HG03378 (cell line): ENCODE data around the gene NR1H4.
"Not testable (repeated sequence)": the region's sequence is repeated elsewhere in the genome, so short reads cannot be mapped to it uniquely, and the experiment has no call there.

Experiments
- ATAC-seq: cut with Tn5 transposase; IDR thresholded peaks from one replicate; pipeline ENCODE4 v1.9.1; 2021; ENCODE audit warnings: mild to moderate bottlenecking, moderate library complexity; ENCODE audit not compliant: unreplicated experiment

NR1H4 gene

DNA sequence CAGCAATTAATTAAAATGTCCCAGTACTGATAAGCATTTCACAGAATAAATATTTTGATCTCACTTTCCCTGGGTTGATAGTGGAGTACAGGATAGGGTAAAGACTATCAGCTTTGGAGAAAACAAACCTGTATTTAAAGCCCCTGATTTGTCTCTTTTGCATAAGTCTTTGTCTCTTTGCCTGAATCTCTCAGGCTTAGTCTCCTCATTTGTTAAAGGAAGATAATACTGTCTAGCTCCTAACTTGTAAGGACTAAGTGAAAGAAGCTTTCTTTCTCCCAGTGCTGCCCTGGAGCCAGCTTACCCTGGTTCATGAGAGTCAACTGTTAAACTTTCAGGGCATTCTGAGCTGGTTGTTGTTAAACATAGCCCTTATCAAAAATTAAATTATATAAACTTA lies 5.5 kb upstream of the NR1H4 start:
- no peak for ATAC-seq

DNA sequence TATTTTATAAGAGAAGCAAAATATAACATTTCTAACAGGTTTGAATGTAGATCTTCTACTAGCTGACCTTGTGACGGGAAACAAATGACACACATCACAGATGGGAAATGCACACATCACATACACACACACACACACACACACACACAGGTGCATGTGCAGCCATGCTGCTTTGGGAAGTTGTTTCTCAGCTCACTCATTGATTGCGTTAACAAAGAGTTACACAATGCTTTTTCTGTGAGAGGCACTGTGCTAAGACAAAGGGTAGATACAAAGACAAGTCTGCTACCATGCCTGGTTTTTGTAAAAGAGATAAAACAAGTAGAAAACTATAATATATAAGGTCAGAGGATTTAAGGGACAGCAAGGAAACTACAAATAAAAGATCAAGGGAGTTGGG lies 1.3 kb upstream of the NR1H4 start:
- no peak for ATAC-seq

DNA sequence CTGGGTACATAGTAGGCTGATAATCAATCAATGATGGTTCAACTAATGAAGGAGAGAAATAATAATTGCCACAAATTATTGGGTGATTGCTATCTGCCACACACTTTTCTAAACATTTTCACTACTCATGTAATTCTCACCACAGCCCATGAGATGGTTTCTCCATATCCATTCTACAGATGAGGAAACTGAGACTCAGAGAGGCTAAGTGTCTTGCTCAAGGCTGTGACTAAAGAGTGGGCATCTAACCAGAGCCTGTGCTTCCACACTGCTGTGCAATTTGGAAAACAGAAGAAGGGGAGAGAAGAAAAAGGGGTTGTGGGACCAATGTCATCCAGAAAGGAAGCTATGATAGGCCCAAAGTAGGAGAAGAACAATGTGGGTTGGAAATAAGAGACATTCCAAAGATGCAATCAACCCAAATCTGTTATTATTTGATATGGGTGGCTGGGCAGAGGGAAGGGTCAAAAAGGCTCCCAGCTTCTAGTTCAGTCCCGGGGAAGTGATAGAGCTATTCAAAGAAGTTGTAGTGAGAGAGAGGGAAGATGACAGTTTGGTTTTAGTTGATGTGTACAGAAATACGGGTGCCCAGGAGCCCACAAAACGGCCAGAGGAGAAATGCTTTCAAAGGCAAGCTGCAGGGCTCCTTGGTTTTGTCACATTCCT lies 483 bp upstream of the NR1H4 start:
- no peak for ATAC-seq

DNA sequence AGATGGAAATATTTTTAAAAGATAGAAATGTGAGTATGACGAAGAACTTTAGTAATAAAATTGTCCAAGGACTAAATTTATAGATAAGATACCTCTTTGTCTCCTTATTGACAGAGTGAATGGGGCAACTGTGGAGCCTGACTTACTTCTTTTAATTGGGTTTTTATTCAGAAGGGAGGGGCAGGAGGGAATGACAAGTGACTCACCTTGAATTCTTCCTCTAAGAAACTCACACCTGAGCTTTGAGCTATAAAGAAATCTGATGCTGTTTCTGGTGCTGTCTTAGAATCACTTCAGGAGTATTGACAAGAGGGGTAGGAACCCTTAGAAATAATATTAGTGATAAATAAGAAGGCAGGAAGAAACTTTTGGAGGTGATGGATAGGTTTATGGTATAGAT lies 951 bp downstream of the NR1H4 start:
- no peak for ATAC-seq

DNA sequence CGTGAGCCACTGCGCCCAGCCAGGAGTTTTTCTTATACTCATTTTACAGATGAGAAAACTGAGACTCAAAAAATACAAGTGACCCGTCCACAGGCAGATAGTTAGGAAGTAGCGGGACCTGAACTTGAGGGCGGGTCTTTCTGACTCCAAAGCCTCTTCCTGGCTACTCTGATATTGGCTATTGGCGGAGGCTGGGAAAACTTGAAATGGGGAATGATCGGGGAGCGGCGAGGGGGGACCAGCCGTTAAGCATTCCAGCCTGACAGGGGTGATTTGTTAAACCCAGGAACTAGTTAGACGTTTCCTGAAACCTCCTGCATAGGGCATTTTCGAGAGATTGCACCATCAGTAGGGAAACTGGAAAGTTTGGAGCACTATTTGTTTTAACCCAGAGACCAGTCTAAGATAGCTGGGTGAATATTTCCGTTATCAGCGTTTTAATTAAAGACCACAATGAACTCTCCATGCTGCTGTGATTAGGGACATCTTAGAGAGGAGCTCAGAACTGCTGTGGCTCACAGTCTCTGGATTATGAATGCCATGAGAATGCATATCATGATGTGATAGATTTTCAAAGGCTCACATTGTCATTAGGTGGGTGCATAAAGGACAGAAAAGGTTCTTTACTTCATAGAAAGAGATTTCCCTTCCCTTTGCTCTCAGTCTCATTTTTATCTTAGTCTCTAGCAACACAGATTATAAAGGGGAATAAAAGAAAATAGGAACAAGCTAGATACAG lies 2.5 kb downstream of the NR1H4 start:
- no peak for ATAC-seq

DNA sequence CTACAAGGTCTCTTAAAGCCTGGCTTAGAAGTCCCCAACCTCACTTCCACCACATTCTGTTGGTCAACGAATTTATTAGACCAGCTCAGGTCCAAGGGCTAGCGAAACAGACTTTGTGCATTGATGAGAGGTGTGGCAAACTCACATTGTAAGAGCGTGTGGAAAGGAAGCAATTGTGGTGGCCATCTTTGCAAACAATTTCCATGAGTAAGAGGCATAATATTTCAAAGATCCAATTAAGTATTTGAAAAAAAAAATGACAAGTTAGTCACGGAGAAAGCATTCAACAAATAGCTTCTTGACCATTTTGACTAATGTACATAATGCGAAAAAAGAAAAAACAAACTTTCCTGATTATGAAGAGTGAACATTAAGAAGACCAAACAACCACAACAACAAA lies 7.4 kb downstream of the NR1H4 start:
- no peak for ATAC-seq

DNA sequence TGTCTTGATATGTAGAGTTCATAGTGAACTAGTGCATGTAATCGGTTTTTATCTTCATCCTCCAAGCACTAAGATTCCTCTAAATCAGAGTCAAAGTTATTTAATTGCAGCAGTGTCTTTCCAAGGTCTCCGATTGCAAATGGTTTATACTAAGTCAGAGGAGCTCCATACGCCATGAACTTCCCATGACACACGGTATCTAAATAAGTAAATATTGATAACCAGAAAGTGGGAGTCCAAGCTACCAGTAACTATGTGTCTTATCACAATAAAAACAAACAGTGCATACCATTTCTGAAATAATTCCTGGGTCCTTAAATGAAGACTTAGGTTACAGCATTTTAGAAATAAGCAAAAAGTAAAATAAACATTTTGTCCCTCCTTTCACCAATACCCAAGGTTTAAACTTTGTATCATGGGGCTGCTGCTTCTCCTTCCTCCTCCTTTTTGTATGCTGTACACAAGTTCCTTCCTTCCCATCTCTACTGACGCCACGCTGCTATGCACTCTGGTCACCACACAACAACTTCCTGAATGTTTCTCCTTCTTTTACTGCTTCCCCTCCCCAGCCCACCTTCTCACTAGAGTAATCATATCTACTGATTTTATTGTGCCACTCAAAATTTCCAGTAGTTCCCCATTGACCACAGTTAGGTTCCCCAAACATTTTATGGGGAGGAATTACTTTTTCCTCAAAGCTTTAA lies 10.7 kb downstream of the NR1H4 start:
- no peak for ATAC-seq

DNA sequence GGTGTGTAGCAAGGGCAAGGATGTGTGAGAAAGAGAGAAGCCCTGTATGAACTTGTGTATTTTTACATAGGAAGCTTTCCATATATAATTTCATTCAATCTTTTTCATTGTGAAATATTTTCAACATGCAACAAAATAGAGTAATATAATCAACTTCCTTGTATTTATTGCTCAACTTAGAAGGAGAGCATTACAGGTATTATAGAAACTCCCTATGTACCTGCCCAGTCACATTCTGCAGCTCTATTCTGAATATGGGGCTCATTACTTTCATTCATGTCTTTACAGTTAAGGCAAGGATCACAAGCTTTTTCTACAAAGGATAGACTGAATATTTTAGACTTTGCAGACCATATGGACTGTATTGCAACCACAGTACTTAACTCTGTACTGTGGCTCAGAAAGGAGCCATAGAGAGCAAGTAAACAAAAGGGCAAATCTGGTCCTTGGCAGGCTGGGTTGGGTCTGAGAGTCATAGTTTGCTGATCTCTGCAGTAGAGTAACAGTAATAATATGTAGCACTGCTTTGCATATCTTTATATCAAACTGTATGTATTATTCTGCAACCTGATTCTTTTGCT lies 11.3 kb downstream of the NR1H4 start:
- ATAC-seq, result no peak

DNA sequence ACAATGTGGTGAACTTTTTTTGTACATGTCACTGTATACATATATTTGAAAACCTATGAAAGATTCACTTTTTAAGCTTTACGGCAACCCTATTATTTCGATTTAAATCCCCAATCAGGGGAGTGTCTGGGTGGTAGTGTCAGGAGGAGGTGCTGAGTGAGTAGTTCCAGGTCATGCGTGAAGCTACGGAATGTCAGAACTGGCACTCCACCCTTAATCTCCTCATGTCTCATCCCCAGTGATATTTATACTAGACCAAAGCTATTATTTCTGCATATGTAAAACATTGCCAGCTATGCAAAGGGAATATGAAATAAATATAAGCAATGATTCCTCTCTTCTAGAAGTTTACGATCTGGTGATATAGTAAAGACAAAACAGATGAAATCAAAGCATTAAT lies 12.3 kb downstream of the NR1H4 start:
- ATAC-seq, result no peak

DNA sequence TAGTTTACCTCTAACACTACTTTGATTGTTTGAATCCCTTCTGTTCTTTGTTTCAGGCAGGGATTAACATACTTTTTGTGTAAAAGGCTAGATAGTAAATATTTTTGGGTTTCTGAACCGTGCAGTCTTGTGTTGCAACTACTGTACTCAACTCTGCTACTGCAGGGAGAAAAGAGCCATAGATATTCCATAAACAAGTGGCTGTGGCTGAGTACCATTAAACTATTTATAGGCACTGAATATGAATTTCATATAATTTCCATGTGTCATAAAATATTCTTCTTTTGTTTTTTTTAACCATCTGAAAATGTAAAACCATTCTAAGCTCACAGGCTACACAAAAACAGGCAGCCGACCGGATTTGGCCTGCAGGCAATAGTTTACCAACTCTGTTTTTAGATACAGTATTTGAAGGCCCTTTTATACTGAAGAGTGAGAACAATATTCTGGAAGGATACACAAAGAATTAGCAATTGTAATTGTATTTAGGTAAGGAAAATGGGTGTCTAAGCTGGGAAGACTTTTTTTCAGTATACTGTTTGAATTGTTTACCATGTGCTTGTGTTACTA lies 15.7 kb downstream of the NR1H4 start:
- no peak for ATAC-seq

DNA sequence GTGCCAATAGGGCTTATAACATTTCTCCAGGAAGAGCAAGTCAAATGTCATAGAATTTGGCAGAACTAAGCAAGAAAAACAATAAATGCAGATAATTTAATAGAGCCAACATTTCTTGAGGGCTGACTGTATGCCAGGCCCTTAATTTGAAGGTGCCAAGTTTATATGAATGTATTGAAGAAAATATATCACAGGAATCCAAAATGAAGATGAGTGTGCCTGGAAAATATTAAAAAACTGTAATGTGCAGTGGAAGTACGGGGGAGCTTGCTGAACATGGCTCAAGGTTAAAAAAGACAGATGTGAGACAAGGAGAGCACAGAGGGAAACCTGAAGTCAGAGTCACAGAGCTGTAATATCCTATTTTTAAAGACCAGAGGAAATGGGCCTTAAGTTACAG lies 16.4 kb downstream of the NR1H4 start:
- no peak for ATAC-seq

DNA sequence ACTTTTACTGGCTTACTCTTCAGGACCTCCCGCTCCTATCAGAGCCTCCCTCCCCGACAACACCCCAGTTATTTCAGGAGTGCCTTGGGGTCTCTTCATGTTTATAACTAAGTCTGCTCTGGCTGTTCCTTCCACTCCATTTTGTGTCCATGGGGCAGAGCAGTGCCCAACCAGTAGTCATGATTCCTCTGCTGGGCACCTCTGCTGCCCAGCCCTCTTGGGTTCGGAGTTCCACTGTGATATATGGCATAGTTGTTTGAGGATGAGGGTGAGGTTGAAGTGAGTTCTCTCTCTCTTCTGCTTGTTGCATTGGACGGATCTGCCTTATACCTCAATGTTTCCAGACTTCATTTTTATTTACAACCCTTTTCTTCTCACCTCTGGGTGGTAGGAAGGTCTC lies 17.4 kb downstream of the NR1H4 start:
- ATAC-seq, result no peak

DNA sequence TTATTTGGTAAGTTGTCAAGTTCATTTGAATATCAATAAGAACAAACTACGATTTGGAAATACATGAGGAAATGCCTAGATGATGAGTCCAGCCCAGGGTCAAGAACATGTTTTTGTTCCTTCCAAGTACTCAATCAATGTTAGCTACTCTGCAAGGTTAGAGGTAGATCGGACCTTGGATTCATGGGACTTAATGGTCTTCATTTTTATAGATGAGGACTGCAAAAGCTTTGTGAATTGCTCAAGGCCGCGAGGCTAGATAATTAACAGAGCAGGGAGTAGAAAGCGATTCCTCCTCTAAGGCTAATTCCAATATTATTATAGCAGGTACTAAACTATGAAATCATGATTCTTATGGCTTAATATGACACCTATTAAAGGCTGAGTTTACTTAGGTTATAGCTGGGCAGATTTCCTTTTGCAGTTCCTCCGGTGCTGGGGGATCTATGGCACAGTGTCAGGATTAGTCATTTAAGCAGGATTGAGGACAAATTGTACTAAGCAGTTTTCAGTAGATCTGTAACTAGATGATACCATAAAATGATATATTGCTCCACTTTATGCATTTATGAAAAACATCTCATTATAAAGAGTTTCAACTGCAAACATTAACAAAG lies 19.8 kb downstream of the NR1H4 start:
- ATAC-seq, result no peak

DNA sequence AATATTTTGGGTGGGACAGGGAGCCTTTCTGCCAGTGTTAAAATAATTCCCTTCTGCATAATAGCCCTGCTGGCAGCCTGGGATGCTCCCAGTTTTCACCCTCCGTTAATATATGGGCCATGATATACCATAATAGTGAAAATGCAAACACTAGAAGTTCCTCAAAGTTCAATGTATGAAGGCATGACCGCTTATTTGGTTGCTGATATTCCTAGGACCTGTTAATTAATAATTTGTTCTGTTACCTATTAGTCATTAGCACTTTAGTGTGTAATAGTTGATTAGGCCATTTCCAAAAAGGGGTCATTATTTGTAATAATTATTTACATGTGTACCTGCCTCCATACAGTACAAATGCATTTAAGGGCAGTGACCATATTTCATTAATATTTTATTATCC lies 20.4 kb downstream of the NR1H4 start:
- ATAC-seq, result no peak

DNA sequence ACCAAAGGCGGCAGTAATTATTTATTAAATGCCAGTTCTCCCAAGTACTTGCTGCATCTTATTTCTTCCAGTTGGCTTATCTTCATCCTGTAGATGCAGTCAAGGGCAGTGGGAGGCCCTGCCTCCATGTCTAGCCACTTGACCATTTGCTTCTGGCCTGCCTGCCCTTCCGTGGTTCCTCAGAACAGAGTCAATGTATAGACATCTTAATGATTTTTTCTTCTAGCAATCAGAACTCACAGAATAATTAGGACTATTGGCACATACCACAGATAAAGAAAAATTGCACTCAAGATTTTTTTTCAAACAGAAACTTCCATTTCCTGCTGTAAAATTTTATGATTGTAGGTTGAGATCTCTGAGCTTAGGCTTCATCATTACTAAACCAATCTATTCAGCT lies 20.9 kb downstream of the NR1H4 start:
- ATAC-seq, result no peak

DNA sequence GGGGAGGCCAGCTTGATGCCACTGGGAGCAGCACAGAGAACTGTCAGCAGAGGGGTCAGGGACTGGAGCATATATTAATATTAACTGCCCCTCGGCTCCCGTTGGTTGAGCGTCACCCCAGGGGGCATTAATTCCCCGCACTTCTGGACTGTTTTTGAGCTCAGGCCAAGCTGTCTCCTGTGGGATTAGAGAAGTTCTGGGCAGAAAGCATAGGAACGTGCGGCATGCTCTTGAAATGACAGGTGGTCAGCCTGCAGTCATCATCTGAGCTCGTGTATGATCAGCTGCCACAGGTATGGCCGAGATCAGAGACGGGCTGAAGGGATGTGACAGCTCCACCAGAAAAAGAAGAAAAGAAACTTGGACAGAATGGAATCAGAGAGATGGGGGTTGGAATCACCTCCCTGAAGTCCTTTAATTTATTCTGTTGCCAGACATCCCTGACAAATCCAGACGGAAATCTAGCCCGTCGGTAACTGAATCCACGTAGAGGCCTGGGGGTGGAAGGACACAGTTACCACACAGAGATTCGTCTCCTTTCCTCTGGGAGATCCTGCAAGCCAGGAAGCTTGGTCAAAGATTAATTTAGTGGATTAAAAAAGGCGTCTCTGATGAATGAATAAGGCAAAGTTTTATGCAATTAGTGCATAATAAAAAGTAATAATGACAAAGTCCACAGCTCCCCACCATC lies 23.6 kb downstream of the NR1H4 start:
- no peak for ATAC-seq

DNA sequence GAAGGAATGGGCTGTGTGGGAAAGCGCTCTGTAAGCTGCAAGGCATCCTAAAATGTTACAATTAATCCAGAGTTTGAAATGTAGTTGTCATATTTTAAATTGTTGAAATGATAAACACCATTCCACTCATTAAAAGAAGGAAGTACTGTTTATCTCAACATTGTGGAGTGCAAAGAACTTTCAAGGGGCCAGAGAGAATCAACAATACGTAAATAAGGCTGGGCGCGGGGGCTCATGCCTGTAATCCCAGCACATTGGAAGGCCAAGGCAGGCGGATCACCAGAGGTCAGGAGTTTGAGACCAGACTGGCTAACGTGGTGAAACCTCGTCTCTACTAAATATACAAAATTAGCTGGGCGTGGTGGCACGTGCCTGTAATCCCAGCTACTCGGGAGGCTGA lies 24.5 kb downstream of the NR1H4 start:
- ATAC-seq, result no peak

DNA sequence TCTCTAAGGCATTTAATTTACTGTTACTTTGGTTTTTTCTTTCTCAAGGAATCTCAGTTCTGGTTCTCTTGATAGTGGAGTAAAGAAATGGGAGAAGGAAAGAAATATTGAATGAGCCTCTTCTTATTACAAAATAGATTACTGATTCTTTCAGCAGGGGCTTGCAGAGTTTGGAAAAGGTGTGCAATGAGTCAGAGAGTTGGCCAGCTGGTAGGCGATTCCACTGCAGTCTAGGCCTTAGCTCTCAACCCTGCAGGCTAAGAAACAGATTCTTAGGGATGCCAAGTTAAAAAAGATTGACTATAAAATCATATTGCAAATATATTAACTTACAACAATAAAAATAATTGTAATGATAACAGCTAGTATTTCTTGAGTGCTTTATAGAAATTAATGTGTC lies 25.8 kb downstream of the NR1H4 start:
- ATAC-seq, result no peak

DNA sequence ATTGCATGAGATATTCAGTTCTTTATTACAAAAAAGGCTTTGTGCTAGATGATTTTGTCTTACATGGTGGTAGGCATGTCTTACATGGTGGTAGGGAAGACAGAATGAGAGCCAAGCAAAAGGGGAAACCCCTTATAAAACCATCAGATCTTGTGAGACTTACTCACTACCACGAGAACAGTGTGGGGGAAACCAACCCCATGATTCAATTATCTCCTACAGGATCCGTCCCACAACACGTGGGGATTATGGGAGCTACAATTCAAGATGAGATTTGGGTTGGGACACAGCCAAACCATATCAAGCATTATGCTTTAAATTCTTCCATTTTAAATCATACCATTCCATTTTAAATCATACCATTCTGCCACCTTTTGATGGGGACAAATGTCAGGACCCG lies 29.1 kb downstream of the NR1H4 start:
- ATAC-seq, result not testable (repeated sequence)

DNA sequence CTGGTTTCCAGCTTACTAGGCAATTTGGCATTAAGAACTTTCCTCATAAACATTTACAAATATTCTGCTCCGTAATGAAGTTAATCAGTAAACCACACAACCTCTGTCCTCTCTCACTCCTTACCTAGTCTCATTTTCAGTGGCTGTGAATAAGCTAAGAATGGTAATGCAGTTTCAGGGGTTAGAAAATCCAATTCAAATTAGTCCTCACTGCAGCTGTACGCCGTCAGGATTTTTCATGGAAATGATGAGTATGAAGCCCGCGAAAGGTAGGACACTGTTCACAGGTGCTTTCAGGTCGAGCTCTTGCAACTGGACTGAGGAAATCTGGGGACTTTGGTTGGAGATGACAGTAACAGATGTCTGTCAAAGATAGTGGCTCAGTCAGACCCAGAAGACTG lies 29.6 kb downstream of the NR1H4 start:
- no peak for ATAC-seq

DNA sequence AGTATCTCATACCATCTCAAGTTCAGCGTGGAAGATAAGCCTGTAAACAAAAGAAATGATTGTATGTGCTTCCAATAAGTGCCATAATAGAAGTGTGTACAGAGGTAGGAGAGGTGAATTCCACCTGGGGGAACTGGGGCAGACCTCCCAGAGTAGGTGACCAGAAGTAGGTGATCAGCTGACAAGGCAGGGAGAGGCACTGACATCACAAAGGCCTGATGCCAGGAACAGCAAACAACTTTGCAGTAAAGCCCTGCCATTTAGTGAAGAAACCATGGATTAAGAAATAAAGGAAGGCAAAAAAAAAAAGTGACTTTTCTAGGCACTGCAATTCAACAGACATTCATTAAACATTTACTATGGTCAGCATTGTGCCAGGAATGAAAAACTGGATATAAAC lies 31.1 kb downstream of the NR1H4 start:
- ATAC-seq, result no peak
